NCI-H446 treated with DMSO at 0.1 percent for 48 hours (cell line): ENCODE measurements around the gene LIMS1.
"Not testable (repeated sequence)": the region's sequence is repeated elsewhere in the genome, so short reads cannot be mapped to it uniquely, and the experiment has no call there.

Source experiments
- DNase-seq: peaks from one replicate; lab custom pipeline; 2025; lab: John Stamatoyannopoulos, UW

The LIMS1 gene

GRCh38 chr2:108664089-108664488, 129.8 kb downstream of the LIMS1 start:
- DNase-seq: not testable (repeated sequence)

- DNase-seq: not testable (repeated sequence)
Measured at GRCh38 chr2:108664979-108665378, 130.7 kb downstream of the LIMS1 start.

DNA sequence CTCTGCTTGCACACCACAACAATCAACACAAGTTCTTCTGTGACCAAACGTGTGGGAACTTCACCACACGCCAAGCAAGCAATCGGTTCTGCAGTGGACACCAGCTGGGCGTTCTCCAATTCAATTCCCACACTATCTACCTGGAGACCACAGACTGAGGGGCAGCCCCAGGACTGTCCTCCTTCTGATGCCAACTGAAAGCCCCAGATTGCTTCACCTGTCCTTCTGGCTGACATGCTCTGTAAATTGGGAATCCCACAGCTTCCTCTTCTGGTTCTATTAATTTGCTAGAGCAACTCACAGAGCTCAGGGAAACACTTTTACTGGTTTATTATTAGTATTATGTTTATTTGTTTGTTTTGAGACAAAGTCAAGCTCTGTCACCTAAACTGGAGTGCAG, 131.7 kb downstream of the LIMS1 start:
- not testable (repeated sequence) for DNase-seq

- DNase-seq: not testable (repeated sequence)
Measured at GRCh38 chr2:108667140-108667539, 132.9 kb downstream of the LIMS1 start.

- DNase-seq: not testable (repeated sequence)
Measured at GRCh38 chr2:108670282-108670681, 136.0 kb downstream of the LIMS1 start.

DNA sequence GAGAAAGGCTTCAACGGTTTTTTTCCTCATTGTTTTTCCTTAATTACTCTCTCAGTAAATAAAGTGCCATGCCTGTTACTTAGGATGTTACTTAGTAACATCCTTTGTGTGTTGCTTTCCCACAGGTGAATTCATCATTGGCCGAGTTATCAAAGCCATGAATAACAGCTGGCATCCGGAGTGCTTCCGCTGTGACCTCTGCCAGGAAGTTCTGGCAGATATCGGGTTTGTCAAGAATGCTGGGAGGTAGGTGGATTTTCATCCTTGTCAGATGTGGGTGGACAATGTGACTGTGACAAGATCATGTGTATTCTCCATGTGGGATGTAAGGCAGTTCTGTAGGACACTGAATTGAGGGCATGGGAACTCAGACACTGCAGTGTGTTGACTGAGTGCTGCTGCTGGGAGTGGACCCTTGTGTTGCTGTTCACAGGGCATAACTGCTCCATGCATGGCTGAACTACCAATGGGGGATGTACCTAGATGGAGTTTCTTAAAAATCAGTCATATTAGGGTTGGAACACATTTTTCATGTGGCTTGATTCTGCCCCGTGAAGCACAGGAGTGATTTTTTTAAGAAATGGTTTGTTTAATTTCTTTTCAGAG, 138.0 kb downstream of the LIMS1 start:
- DNase-seq: not testable (repeated sequence)

- DNase-seq: not testable (repeated sequence)
Measured at GRCh38 chr2:108676522-108676921, 142.3 kb downstream of the LIMS1 start.

DNA sequence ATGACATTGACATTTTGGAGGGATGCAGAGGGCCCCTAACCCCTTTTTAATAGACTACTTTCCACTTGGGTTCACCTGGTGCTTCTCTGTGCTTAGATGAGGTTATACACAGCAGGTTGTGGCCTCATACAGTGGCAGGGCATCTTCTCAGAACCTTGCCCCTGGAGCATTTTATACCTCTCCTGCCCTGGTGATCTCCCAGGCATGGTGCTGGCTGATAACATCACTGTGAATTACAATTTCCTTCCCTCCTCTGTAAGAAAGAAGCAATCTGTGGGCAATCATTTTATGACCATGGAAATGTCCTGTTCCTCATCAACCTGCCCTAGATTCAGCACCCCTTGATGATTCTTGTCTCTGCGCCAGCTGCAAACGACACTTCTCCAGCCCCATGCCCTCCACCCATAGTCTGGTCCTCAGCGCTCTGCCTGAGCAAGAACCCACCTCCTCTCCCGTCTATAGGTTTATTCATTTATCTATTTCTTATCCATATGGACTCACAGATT, 143.0 kb downstream of the LIMS1 start:
- not testable (repeated sequence) for DNase-seq

DNA sequence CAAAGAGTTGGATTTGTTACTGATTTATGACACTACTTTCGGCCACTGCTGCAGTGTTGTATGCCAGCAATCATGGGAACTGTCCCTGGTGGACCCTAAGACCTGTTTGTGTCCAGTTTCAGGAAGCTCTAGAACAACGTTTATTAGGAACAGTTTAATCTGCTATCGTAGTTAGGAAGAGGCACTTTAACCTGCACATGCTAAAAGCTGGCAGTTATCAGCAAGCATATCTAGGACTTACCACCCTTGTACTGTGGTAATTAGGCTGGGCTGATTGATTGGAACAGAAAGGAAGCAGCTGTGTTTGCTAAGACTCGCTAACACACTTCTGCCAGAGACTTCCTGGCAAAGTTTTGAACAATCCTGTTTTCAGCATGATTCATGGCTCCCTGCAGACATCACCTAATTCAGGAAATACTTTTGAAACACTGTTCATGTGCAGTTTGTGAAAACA, 144.0 kb downstream of the LIMS1 start:
- DNase-seq: not testable (repeated sequence)

- DNase-seq: not testable (repeated sequence)
Measured at GRCh38 chr2:108680805-108681204, 146.5 kb downstream of the LIMS1 start.

DNA sequence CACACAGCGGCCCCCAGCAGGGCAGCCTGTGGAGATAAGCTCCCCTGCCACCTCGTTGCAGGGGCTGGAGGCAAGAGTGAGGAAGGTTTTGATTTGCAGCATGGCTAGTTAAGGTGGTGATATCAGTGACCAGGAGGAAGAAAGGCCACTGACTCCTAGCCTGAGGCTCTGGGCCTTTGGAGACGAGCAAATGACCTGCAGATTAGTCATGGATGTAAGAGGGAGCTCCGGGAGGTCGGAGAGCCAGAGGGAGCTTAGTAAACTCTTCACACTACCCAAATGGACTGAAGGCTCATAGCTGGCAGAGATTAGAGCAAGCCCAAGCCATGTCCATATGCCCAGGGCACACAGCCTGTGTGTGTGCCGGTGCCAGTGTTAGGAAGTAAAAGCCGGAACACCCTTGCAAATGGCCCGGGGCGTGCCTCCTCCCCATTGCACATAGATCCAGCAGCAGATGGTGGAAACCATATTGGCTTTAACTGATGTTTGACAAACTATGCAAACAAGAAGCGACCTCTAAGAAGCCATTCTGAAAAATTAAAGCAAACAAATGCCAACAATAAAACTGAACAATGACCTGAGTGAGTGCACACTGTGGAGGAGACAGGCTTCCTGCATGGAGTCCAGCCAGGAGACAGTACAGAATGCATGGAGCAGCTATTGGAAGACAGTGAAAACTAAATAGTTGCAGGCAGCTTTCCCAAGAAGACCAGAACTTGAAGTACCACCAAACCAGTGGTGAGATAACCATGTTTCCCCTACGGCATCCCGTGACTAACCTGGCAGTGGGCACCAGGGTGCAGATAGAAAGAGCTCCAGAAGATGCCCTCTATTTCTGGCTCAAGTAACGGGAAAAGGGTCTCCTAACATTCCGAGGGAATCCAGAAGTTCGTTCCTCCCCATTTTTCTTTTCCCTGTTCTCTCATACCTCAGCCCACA, 154.8 kb downstream of the LIMS1 start:
- peak; percentile 29 for DNase-seq

GRCh38 chr2:108690001-108690400, 155.7 kb downstream of the LIMS1 start:
- DNase-seq: not testable (repeated sequence)

- no peak for DNase-seq
Measured at GRCh38 chr2:108691447-108691846, 157.2 kb downstream of the LIMS1 start.

GRCh38 chr2:108701208-108701607, 166.9 kb downstream of the LIMS1 start:
- no peak for DNase-seq

DNA sequence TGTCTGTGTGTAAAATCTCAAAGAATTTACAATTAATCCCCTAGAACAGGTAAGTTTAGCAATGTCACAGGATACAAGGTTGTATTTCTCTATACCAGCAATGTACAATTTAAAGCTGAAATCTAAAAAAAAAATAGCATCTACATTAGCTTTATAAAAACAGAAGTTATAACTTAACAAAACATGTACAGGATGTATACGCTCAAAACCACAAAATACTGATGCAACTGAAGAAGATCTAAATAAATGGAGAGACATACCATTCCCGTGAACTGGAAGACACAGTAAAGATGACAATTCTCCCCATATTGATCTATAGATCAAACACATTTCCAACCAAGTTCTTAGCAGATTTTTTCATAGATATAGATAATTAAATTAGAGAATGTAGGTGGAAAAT, 167.5 kb downstream of the LIMS1 start:
- DNase-seq: no peak

DNA sequence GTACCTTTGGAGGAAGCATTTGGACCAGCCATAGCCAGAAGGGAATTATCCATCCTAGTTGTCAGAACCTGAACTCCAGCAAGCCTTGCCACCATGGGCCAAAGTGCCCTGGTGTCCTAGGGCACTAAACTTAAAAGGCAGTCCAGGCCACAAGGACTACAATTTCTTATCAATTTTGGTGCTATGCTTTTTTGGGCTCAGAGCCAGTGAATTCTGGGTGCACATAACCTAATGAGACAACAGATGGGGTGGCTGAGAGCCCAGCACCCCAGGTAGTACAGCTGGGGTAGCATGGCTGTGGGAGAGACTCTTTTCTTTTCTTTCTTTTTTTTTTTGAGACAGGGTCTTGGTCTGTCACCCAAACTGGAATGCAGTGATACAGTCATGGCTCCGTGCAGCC, 170.6 kb downstream of the LIMS1 start:
- DNase-seq: no peak

- no peak for DNase-seq
Measured at GRCh38 chr2:108707300-108707699, 173.0 kb downstream of the LIMS1 start.

DNA sequence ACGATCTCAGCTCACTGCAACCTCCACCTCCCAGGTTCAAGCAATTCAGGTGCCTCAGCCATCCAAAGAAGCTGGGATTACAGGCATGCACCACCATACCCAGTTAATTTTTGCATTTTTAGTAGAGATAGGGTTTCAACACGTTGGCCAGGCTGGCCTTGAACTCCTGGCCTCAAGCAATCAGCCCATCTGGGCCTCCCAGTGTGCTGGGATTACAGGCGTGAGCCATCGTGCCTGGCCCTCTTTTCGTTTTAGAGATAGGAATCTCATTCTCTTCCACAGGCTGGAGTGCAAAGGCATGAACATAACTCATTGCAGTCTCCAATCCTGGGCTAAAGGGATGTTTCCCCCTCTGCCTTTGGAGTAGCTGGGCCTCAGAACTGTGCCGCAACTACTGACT, 182.7 kb downstream of the LIMS1 start:
- DNase-seq: not testable (repeated sequence)

DNA sequence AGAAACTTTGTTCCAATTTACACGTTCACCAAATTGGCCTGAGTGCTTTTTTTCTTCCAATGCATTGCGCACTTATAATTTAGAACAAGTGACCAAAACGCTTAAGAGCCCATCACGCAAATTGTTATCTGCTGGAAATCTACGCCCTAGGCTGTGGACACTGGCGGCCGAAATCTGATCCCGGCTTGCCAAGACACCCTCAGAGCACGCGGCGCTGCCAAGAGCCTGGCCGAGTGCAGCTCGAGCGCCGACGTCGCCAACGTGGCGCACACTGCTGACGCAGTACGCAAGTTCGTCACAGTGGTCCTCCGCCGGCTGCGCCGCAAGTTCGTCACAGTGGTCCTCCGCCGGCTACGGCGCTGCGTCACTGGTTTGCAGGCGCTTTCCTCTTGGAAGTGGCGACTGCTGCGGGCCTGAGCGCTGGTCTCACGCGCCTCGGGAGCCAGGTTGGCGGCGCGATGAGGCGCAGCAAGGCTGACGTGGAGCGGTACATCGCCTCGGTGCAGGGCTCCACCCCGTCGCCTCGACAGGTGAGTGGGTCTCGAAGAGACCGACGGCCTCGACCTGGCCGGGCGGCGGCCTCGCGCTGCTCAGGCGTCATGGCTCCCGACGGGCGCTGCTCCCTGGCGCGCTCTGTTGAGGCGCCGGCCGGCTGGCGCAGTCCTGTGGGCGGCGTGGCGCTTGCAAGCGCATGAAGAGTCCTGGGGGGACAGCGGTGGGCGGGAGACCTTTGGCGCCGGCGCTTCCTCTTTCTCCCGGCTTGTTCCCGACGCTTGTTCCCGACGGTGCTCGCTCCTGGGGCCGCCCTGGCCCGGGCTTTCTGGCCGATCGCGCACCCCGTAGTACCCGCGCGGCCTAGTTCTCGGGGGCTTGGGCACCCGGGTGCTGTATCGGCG, 185.1 kb downstream of the LIMS1 start, which contains the start of gene RANBP2:
TSS of gene RANBP2 (plus strand) at position 334 of the 896 bp plus-strand sequence. CDS start at position 459, 125 bp downstream.
- DNase-seq: peak; percentile 95

- DNase-seq: not testable (repeated sequence)
Measured at GRCh38 chr2:108726048-108726447, 191.8 kb downstream of the LIMS1 start.

DNA sequence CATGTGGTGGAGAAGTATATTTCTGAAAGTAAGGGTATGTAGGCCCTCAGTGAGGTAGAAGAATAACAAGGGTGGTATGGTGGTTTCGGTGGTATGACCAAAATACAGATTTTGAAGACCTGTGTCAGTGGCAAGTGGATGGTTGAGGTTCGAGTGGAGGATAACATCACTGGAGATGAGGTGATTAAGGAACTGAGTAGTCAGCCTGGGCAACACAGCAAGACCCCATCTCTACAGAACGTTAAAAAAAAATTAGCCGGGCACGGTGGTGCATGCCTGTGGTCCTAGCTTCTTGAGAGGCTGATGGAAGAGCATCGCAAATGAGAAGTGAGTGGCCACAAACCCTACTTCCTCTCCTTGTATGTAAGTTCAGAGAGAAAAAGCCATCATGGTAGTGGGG, 200.4 kb downstream of the LIMS1 start:
- DNase-seq: not testable (repeated sequence)
